Smooth muscle cell (in vitro differentiated cells): ENCODE data around the gene ABCB9. TPM values are rescaled to one million over a fixed set of nuclear protein-coding genes. Genes with fewer than 3 reads are reported as not detected.

Experiments used
- DNase-seq: peaks from one replicate; lab custom pipeline; 2025; ENCODE audit not compliant: unreplicated experiment; lab: John Stamatoyannopoulos, UW
- H2AFZ ChIP-seq: fragments of 200-600 bp; sonication (generic); 2 replicates; pipeline ENCODE4 v1.6.0; 2016; ENCODE audit warnings: antibody characterized with exemption, low read depth, mild to moderate bottlenecking
- H3F3A ChIP-seq: fragments of 200-600 bp; sonication (generic); 2 replicates; pipeline ENCODE4 v1.6.0; 2017; ENCODE audit warnings: antibody characterized with exemption, low read depth
- H3K27ac ChIP-seq: fragments of 200-600 bp; sonication (generic); 2 replicates; pipeline ENCODE4 v1.5.1; 2016; ENCODE audit warnings: low read depth, mild to moderate bottlenecking
- H3K27me3 ChIP-seq: fragments of 200-600 bp; sonication (generic); 2 replicates; pipeline ENCODE4 v1.6.1; 2016; ENCODE audit warnings: low read depth, mild to moderate bottlenecking
- H3K36me3 ChIP-seq: fragments of 200-600 bp; sonication (generic); 2 replicates; pipeline ENCODE4 v1.5.1; 2016; ENCODE audit warnings: low read depth
- H3K4me1 ChIP-seq: fragments of 200-600 bp; sonication (generic); 2 replicates; pipeline ENCODE4 v1.5.1; 2016; ENCODE audit warnings: low read depth
- H3K4me2 ChIP-seq: fragments of 200-600 bp; sonication (generic); 2 replicates; pipeline ENCODE4 v1.6.0; 2016; ENCODE audit warnings: mild to moderate bottlenecking
- H3K4me3 ChIP-seq: fragments of 200-600 bp; sonication (generic); 2 replicates; pipeline ENCODE4 v1.5.1; 2016; ENCODE audit warnings: mild to moderate bottlenecking
- H3K79me2 ChIP-seq: fragments of 200-600 bp; sonication (generic); 2 replicates; pipeline ENCODE4 v1.6.0; 2016; ENCODE audit warnings: low read depth, mild to moderate bottlenecking
- H3K9ac ChIP-seq: fragments of 200-600 bp; sonication (generic); 2 replicates; pipeline ENCODE4 v1.6.0; 2016; ENCODE audit warnings: low read depth
- H3K9me3 ChIP-seq: fragments of 200-600 bp; sonication (generic); replicated peaks from 2 replicates; pipeline ENCODE4 v1.5.1; 2016; ENCODE audit warnings: low read depth
- H4K20me1 ChIP-seq: fragments of 200-600 bp; sonication (generic); 2 replicates; pipeline ENCODE4 v1.6.0; 2016; ENCODE audit warnings: low read depth
- WGBS: methylation state at CpG from one replicate; pipeline ENCODE4 v1.1.7; 2016; ENCODE audit warnings: low lambda C conversion rate; 5-methylcytosine and 5-hydroxymethylcytosine counted together
- polyA plus RNA-seq: library from polyadenylated mRNA; unstranded; fragments of >200 nt; fragmentation: Nextera tagmentation; extraction: Ambion mirVana; gene quantifications from 2 replicates; pipeline ENCODE4 v1.2.1, GENCODE V29; 2016
- total RNA-seq: library from RNA; depleted of rRNA; stranded (reverse); fragments of >200 nt; gene quantifications from 2 replicates; pipeline ENCODE4 v1.2.3, GENCODE V29; 2014
- TF ChIP-seq, protein P1 (sequence below): fragments of 200-600 bp; sonication (generic); IDR thresholded peaks from 2 replicates; pipeline ENCODE4 v1.5.1; 2017; ENCODE audit warnings: borderline replicate concordance, mild to moderate bottlenecking, antibody characterized with exemption; ENCODE audit not compliant: insufficient read depth, poor library complexity, severe bottlenecking

Gene ABCB9
- total and polyA plus RNA-seq, 2 experiments from 2014 or later: 8.0 to 8.2 TPM

DNA sequence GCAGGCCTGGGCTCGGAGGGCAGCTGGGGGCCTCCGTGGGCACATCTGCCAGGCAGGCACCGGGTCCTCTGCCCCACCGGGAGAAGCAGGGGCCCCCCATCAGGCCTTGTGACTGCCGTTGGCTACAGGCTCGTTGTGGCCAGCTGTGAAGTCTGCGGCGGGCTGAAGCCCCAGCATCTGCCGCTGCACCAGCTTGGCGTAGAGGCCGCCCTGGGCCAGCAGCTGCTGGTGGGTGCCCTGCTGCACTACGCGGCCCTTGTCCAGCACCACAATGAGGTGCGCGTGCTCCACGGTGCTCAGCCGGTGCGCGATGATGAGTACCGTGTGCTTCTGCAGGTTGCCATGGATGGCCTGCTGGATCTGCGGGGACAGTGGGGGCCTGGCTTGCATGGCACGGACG lies 36.5 kb downstream of the ABCB9 start:
- Histone ChIP-seq H3K27ac (no peak overlapping the region), H3K9me3 (no peaks in the 10 kb centered on the region), H3K36me3 (no peaks in the 10 kb centered on the region), H3K79me2 (no peaks in the 10 kb centered on the region), H3K9ac (no peak overlapping the region), H4K20me1 (no peaks in the 10 kb centered on the region), H3K4me2 (no peak overlapping the region), H2AFZ (no peak overlapping the region), H3F3A (no peaks in the 10 kb centered on the region), H3K4me3 (no peak overlapping the region), H3K27me3 (no peaks in the 10 kb centered on the region), H3K4me1 (no peaks in the 10 kb centered on the region)
- no peak for DNase-seq
- 95% methylated on average over 23 of the region's 23 CpGs for WGBS
- TF ChIP-seq, protein P1, sequence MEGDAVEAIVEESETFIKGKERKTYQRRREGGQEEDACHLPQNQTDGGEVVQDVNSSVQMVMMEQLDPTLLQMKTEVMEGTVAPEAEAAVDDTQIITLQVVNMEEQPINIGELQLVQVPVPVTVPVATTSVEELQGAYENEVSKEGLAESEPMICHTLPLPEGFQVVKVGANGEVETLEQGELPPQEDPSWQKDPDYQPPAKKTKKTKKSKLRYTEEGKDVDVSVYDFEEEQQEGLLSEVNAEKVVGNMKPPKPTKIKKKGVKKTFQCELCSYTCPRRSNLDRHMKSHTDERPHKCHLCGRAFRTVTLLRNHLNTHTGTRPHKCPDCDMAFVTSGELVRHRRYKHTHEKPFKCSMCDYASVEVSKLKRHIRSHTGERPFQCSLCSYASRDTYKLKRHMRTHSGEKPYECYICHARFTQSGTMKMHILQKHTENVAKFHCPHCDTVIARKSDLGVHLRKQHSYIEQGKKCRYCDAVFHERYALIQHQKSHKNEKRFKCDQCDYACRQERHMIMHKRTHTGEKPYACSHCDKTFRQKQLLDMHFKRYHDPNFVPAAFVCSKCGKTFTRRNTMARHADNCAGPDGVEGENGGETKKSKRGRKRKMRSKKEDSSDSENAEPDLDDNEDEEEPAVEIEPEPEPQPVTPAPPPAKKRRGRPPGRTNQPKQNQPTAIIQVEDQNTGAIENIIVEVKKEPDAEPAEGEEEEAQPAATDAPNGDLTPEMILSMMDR: no peak

DNA sequence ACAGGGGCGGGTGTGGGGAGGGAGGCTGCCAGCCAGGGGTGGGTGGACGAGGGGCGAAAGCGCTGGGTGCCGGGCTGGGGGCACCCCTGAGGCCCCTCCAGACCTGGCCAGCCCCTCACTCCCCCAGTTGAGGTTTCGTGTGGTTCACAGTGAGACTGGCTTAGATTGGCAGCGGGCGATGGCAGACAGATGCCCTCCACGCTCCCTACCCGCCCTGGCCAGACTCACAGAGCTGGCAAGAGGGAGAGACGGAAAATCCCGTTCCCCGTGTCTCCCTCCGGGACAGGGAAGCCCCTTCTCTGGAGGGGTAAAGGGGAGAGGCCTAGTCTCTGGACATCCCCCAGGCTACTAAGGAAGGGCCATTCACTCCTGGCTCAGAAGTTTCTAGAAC lies 37.1 kb downstream of the ABCB9 start:
- no peak for DNase-seq
- Histone ChIP-seq H4K20me1 (no peaks in the 10 kb centered on the region), H3F3A (no peaks in the 10 kb centered on the region), H3K9me3 (no peaks in the 10 kb centered on the region), H3K4me1 (no peaks in the 10 kb centered on the region), H3K36me3 (no peaks in the 10 kb centered on the region), H3K9ac (no peak overlapping the region), H3K4me3 (no peak overlapping the region), H3K79me2 (no peaks in the 10 kb centered on the region), H3K27ac (no peak overlapping the region), H2AFZ (no peak overlapping the region), H3K27me3 (no peaks in the 10 kb centered on the region), H3K4me2 (no peak overlapping the region)
- WGBS: 88% methylated on average over 8 of the region's 14 CpGs
- TF ChIP-seq, protein P1: no peak

DNA sequence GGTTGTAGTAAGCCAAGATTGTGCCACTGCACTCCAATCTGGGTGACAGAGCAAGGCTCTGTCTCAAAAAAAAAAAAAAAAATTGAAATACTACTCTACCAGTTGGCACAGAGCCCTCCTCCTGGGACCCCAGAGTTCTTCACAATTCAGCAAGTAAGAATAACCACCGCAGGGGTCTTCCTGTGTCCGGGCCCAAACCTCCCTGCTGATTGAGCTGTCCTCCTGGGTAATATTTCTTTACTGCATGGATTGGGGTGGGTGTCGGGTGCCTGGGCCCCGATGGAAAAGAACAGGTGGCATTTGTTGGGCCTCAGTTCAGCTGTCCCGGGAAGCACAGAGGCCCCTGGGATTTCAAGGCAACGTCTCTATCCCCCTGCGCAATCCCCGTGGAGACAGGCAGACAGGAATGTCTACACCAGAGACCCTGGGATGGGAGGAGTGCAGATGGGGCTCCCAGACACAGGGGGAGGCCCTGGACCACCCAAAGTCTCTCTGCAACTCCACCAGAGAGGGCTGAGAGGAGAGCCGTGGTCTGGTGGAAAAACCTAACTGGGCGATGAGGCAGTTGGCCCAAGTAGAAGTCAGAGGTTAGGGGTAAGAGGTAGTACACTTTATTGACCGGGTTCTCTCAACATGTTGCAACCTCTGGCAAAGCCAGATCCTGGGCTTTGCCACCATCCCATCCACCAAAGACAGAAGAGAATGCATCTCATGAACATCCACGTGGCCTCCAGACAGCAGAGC lies 37.7 kb downstream of the ABCB9 start:
- no peaks in the 10 kb centered on the region for H3K9me3 ChIP-seq
- no peaks in the 10 kb centered on the region for H3K27me3 ChIP-seq
- no peaks in the 10 kb centered on the region for H3K4me1 ChIP-seq
- no peaks in the 10 kb centered on the region for H3K36me3 ChIP-seq
- no peak overlapping the region for H2AFZ ChIP-seq
- no peak overlapping the region for H3K9ac ChIP-seq
- 95% methylated on average over 11 of the region's 12 CpGs for WGBS
- DNase-seq: no peak
- H3K4me2 ChIP-seq: no peak overlapping the region
- H3K27ac ChIP-seq: no peak overlapping the region
- H4K20me1 ChIP-seq: no peaks in the 10 kb centered on the region
- no peak overlapping the region for H3K4me3 ChIP-seq
- no peaks in the 10 kb centered on the region for H3K79me2 ChIP-seq
- no peaks in the 10 kb centered on the region for H3F3A ChIP-seq
- TF ChIP-seq, protein P1: no peak

DNA sequence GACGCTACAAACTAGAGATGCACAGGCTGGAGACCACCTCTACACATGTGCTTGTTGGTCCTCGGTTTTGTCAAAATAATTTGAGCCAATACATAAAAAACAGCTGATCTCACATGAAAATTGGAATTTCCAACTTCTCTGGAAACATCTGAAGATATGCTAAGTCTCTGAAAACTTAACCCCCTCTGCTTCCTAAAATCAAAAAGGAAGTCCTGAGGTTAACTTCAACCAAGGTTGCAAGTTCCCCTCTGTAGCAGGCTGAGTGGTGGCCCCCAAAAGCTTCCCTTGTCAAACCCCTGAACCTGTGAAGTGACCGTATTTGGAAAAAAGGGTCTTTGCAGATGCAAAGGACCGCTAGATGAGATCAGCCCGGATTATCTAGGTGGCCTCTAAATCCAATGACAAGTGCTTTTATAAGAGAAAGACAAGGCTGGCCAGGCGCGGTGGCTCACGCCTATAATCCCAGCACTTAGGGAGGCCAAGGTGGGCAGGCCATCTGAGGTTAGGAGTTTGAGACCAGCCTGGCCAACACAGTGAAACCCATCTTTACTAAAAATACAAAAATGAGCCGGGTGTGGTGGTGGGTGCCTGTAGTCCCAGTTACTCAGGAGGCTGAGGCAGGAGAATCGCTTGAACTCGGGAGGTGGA lies 38.4 kb downstream of the ABCB9 start:
- H3K36me3 ChIP-seq: no peaks in the 10 kb centered on the region
- no peaks in the 10 kb centered on the region for H3K9me3 ChIP-seq
- H3K4me1 ChIP-seq: no peaks in the 10 kb centered on the region
- H3K4me3 ChIP-seq: no peak overlapping the region
- H3K79me2 ChIP-seq: no peaks in the 10 kb centered on the region
- H3F3A ChIP-seq: no peaks in the 10 kb centered on the region
- H2AFZ ChIP-seq: no peak overlapping the region
- H4K20me1 ChIP-seq: no peaks in the 10 kb centered on the region
- 95% methylated on average over 11 of the region's 11 CpGs for WGBS
- TF ChIP-seq, protein P1: no peak
- H3K27me3 ChIP-seq: no peaks in the 10 kb centered on the region
- no peak for DNase-seq
- no peak overlapping the region for H3K27ac ChIP-seq
- H3K9ac ChIP-seq: no peak overlapping the region
- H3K4me2 ChIP-seq: no peak overlapping the region
